ENCODE measurements around the gene CLK4. TPM values are rescaled to one million over a fixed set of nuclear protein-coding genes. Genes with fewer than 3 reads are reported as not detected.

Gene CLK4
- total and polyA plus RNA-seq, 2 of the 8 experiments (the other 6 are each of a cell fraction or from before 2014, with no cell fraction given) = 8.1 to 12.6 TPM

DNA sequence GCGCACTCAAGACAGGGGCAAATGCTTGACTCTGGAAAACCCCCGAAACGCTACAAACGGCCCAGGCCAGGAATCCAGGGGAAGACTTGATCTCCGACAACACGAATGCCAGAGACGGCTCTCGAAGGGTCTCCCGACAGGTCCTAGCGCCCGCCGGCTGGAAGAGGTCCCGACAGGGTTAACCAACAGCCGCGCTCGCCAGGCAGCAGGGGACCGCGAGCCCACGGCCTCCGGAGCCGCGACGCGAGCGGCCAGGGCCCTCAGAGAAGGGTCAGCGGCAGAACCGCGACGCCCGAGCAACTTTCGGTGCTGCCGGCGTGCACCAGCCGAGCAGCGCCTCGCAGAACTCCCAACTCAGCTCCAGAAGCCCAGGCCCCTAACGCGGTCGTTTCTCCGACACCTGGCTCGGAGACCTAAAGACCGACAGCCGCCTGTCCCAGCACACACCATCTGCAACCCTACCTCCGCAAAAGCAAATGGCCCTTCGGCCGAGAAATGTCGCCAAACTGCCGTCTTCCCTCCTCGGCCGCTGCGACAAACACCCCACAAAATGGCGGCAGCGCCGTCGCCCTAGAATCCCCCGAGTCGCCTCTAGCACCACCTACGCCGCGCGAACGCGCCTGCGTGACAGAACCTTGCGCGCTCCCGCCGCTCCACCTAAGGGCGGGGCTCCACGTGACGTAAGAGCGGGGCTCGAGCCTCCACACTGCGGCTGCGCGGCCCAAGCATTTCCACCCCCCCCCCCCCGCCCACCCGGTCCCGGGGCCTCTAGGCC is at the start of gene CLK4 (continued):
- TF ChIP-seq RBBP5 (IDR thresholded peaks at IDR 0.05; ENCODE audit: borderline replicate concordance, low read depth, low read length) (peak; percentile 89), FOSL1 (IDR thresholded peaks at IDR 0.05; ENCODE audit: insufficient read depth, low read depth, low read length) (peak; percentile 97), TAF1 (IDR thresholded peaks at IDR 0.05; ENCODE audit: low read depth, low read length) (peak; percentile 57), HDAC2 (IDR thresholded peaks at IDR 0.05; ENCODE audit: borderline replicate concordance in 1 of 2, low read depth in 2 of 2, low read length in 2 of 2) (no peak), KDM1A (IDR thresholded peaks at IDR 0.05; ENCODE audit: borderline replicate concordance, low read length) (no peak), ASH2L (IDR thresholded peaks at IDR 0.05; ENCODE audit: low read length) (peak; percentile 87), KDM5A (IDR thresholded peaks at IDR 0.05; ENCODE audit: low read length) (no peak), PHF8 (conservative IDR thresholded peaks at IDR 0.05; ENCODE audit: low read depth, low read length) (peak; percentile 75), SP1 (IDR thresholded peaks at IDR 0.05; ENCODE audit: low read depth, low read length) (0 out of 2 replicates have a peak, but pooled peaks have one; percentile 49), POLR2AphosphoS5 (IDR thresholded peaks at IDR 0.05; ENCODE audit: low read depth, low read length) (peak; percentile 79), CBX8 (IDR thresholded peaks at IDR 0.05; ENCODE audit: borderline replicate concordance, low read depth, low read length) (no peak), RFX5 (IDR thresholded peaks at IDR 0.05; ENCODE audit: borderline replicate concordance, low read depth, low read length) (no peak; the same call in 1 of the 2 replicates), POLR2A (IDR thresholded peaks at IDR 0.05; ENCODE audit: control extremely low read depth in 1 of 2, low read depth in 2 of 2, low read length in 2 of 2) (peak; percentile 78 to 85), HDAC6 (IDR thresholded peaks at IDR 0.05; ENCODE audit: low read depth, low read length) (no peak)

All from H1 (cell line).